Keratinocyte (primary cell): ENCODE results near the gene ARRDC3. TPM values are rescaled to one million over a fixed set of nuclear protein-coding genes. Genes with fewer than 3 reads are reported as not detected.
"Not testable (repeated sequence)": the region's sequence is repeated elsewhere in the genome, so short reads cannot be mapped to it uniquely, and the experiment has no call there.

Experiments
- DNase-seq: peaks from one replicate; pipeline ENCODE4 v3.0.0-alpha.2; 2011; ENCODE audit warnings: low read depth, missing footprints, low spot score
- FAIRE-seq: peaks from 2 replicates; lab custom pipeline; 2011; peaks lifted over from hg19 to GRCh38; lab: Jason Lieb, UNC
- H2AFZ ChIP-seq: 2 replicates; pipeline ENCODE4 v1.6.0; 2012; ENCODE audit warnings: low read length, control low read depth, inconsistent platforms; ENCODE audit not compliant: control insufficient read depth
- H3K27ac ChIP-seq: 2 replicates; pipeline ENCODE4 v1.5.1; 2011; ENCODE audit warnings: low read length; ENCODE audit not compliant: control insufficient read depth, insufficient read depth
- H3K27me3 ChIP-seq: 3 replicates; pipeline ENCODE4 v1.6.0; 2011; ENCODE audit warnings: low read length; ENCODE audit not compliant: control insufficient read depth, insufficient read depth; ENCODE audit errors: extremely low read depth
- H3K36me3 ChIP-seq, 2 experiments: 2 replicates in 1 of 2; 3 replicates in 1 of 2; pipeline ENCODE4 v1.5.1; 2011; ENCODE audit warnings: low read length in 2 of 2, mild to moderate bottlenecking in 1 of 2; ENCODE audit not compliant: control insufficient read depth in 2 of 2, insufficient read depth in 2 of 2; ENCODE audit errors: extremely low read depth in 1 of 2
- H3K4me1 ChIP-seq: 3 replicates; pipeline ENCODE4 v1.5.1; 2011; ENCODE audit warnings: low read length; ENCODE audit not compliant: control insufficient read depth, insufficient read depth; ENCODE audit errors: extremely low read depth
- H3K4me2 ChIP-seq: 3 replicates; pipeline ENCODE4 v1.6.0; 2011; ENCODE audit warnings: low read depth, low read length; ENCODE audit not compliant: control insufficient read depth, insufficient read depth; ENCODE audit errors: extremely low read depth
- H3K4me3 ChIP-seq, 3 experiments: fragments of 200-600 bp in 1 of 3; sonication (generic) in 1 of 3; 2 replicates in 2 of 3; 3 replicates in 1 of 3; pipeline ENCODE4 v1.5.1; 2011 to 2016; ENCODE audit warnings: low read length in 3 of 3, mild to moderate bottlenecking in 3 of 3, control low read depth in 2 of 3, inconsistent platforms in 1 of 3, low read depth in 1 of 3, mixed read lengths in 1 of 3, mixed run types in 1 of 3, moderate library complexity in 1 of 3; ENCODE audit not compliant: control insufficient read depth in 2 of 3, insufficient read depth in 2 of 3; ENCODE audit errors: extremely low read depth in 1 of 3
- H3K79me2 ChIP-seq: 2 replicates; pipeline ENCODE4 v1.6.0; 2012; ENCODE audit warnings: low read length; ENCODE audit not compliant: control insufficient read depth, insufficient read depth
- H3K9ac ChIP-seq: 3 replicates; pipeline ENCODE4 v1.6.0; 2011; ENCODE audit warnings: low read length; ENCODE audit not compliant: control insufficient read depth, insufficient read depth; ENCODE audit errors: extremely low read depth
- H3K9me1 ChIP-seq: 3 replicates; pipeline ENCODE4 v1.6.0; 2011; ENCODE audit warnings: low read length; ENCODE audit not compliant: control insufficient read depth, insufficient read depth; ENCODE audit errors: extremely low read depth
- H3K9me3 ChIP-seq: 2 replicates; pipeline ENCODE4 v1.5.1; 2012; ENCODE audit warnings: low read depth, low read length; ENCODE audit not compliant: control insufficient read depth
- H4K20me1 ChIP-seq: 3 replicates; pipeline ENCODE4 v1.6.0; 2011; ENCODE audit warnings: low read length; ENCODE audit not compliant: control insufficient read depth, insufficient read depth; ENCODE audit errors: extremely low read depth
- EZH2 ChIP-seq: IDR thresholded peaks from one replicate; pipeline ENCODE4 v1.6.1; 2012; ENCODE audit warnings: inconsistent platforms, mild to moderate bottlenecking, low read length, moderate library complexity
- dilution Hi-C: fragments of 300-500 bp; cut with MboI; formaldehyde crosslinking; loops from one replicate; pipeline ENCODE4 v1.7.0; 2020; ENCODE audit warnings: low sequenced_read_pairs; ENCODE audit not compliant: extremely low pct_ligation_motif_present
- polyA plus RNA-seq, 5 experiments: library from polyadenylated mRNA; depleted of rRNA in 3 of 5; stranded (reverse) in 3 of 5; stranded (forward) in 1 of 5; unstranded in 1 of 5; fragments of >200 nt; gene quantifications; 1 replicate in 1 of 5; 2 replicates in 3 of 5; 3 replicates in 1 of 5; pipeline versions ENCODE4 v1.2.1 to v1.2.3, GENCODE V29; 2011 to 2012; ENCODE audit warnings: missing spikeins in 2 of 5, low read depth in 1 of 5, low replicate concordance in 1 of 5
- TF ChIP-seq, protein P1 (sequence below), 3 experiments: IDR thresholded peaks in 1 of 3; conservative IDR thresholded peaks in 1 of 3; optimal IDR thresholded peaks in 1 of 3; 2 replicates in 2 of 3; 3 replicates in 1 of 3; pipeline versions ENCODE3 to v1.5.1; 2011; ENCODE audit warnings: low read length in 3 of 3, mild to moderate bottlenecking in 3 of 3, moderate library complexity in 2 of 3, control low read depth in 1 of 3, inconsistent platforms in 1 of 3; ENCODE audit not compliant: insufficient read depth in 2 of 3; ENCODE audit errors: extremely low read depth in 1 of 3

The ARRDC3 gene
- polyA plus RNA-seq, 1 donor (not counting 4 experiments of a cell fraction or from before 2014, with no cell fraction given), result 8.9 TPM

DNA sequence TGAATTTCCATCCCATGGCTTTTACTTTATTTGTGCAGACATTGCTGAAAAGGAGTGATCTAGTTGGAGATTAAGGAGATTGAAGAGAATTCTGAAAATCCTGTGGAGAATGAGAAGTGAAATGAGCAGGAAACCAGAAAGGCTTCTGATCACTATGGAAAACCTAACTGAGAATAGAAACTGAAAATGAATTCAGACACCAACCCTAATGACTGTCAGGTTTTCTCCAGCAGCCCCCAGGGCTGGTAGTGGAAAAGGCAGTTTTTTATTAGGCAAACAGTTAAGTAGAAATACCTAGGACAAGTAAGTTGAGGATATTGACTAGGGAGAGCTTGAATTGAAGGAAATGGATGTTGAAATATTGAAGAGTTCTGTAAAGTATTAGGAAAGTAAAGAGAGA is 14.7 kb upstream of the ARRDC3 start:
- no peak for DNase-seq
- no peaks in the 10 kb centered on the region for H3K79me2 ChIP-seq
- H3K9me3 ChIP-seq, result no peaks in the 10 kb centered on the region
- FAIRE-seq, result no peak
- no peak overlapping the region for H3K9ac ChIP-seq
- H2AFZ ChIP-seq, result no peak overlapping the region
- H3K36me3 ChIP-seq, result no peaks in the 10 kb centered on the region
- H4K20me1 ChIP-seq, result no peaks in the 10 kb centered on the region
- H3K27me3 ChIP-seq, result no peaks in the 10 kb centered on the region
- TF ChIP-seq, protein P1, sequence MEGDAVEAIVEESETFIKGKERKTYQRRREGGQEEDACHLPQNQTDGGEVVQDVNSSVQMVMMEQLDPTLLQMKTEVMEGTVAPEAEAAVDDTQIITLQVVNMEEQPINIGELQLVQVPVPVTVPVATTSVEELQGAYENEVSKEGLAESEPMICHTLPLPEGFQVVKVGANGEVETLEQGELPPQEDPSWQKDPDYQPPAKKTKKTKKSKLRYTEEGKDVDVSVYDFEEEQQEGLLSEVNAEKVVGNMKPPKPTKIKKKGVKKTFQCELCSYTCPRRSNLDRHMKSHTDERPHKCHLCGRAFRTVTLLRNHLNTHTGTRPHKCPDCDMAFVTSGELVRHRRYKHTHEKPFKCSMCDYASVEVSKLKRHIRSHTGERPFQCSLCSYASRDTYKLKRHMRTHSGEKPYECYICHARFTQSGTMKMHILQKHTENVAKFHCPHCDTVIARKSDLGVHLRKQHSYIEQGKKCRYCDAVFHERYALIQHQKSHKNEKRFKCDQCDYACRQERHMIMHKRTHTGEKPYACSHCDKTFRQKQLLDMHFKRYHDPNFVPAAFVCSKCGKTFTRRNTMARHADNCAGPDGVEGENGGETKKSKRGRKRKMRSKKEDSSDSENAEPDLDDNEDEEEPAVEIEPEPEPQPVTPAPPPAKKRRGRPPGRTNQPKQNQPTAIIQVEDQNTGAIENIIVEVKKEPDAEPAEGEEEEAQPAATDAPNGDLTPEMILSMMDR (optimal IDR thresholded peaks at IDR 0.05 in 1 of 3, IDR thresholded peaks at IDR 0.05 in 1 of 3, conservative IDR thresholded peaks at IDR 0.05 in 1 of 3; ENCODE audit: extremely low read depth in 1 of 3, insufficient read depth in 2 of 3, low read length in 3 of 3), result no peak
- TF ChIP-seq EZH2, result no peak
- H3K9me1 ChIP-seq, result no peaks in the 10 kb centered on the region
- dilution Hi-C loops, result loop anchor here (25.0 kb wide), 1 partner anchor 510 kb away; no protein-coding TSS in a partner anchor
- no peak overlapping the region for H3K4me3 ChIP-seq
- no peak overlapping the region for H3K4me2 ChIP-seq
- H3K27ac ChIP-seq, result no peak overlapping the region
- no peaks in the 10 kb centered on the region for H3K4me1 ChIP-seq

DNA sequence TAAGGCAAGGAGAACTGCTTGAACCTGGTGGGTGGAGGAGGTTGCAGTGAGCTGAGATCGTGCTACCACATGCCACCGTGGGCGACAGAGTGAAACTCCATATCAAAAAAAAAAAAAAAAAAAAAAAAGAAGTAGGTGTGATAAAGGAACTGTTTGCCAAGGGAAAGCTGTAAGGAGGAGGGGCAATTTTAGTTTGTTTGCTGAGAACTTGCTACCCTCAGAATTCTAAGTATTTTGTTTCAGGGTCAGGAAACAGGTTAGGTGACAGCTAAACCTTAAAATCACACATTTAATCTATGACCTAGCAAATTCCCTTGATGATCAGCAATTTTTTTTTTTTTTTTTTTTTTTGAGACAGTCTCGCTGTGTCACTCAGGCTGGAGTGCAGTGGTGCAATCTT is 7.2 kb upstream of the ARRDC3 start:
- Histone ChIP-seq H3K79me2 (no peaks in the 10 kb centered on the region), H3K4me2 (no peak overlapping the region), H3K36me3 (no peaks in the 10 kb centered on the region), H3K4me1 (no peaks in the 10 kb centered on the region), H4K20me1 (no peaks in the 10 kb centered on the region), H3K9ac (no peak overlapping the region), H3K4me3 (no peak overlapping the region), H3K9me1 (no peaks in the 10 kb centered on the region), H3K27me3 (no peaks in the 10 kb centered on the region), H2AFZ (no peak overlapping the region), H3K27ac (no peak overlapping the region), H3K9me3 (no peaks in the 10 kb centered on the region)
- no peak for DNase-seq
- dilution Hi-C loops, result loop anchor here (25.0 kb wide), 1 partner anchor 503 kb away; no protein-coding TSS in a partner anchor
- TF ChIP-seq, protein P1 (optimal IDR thresholded peaks at IDR 0.05 in 1 of 3, IDR thresholded peaks at IDR 0.05 in 1 of 3, conservative IDR thresholded peaks at IDR 0.05 in 1 of 3; ENCODE audit: extremely low read depth in 1 of 3, insufficient read depth in 2 of 3, low read length in 3 of 3), result no peak
- no peak for FAIRE-seq

GRCh38 chr5:91389555-91389954 is 6.4 kb upstream of the ARRDC3 start:
- H3K27me3 ChIP-seq, H3K79me2 ChIP-seq, H3K4me3 ChIP-seq, H2AFZ ChIP-seq, FAIRE-seq, H4K20me1 ChIP-seq, H3K4me2 ChIP-seq, DNase-seq, H3K9me1 ChIP-seq, H3K27ac ChIP-seq, H3K36me3 ChIP-seq, H3K9ac ChIP-seq, H3K4me1 ChIP-seq, H3K9me3 ChIP-seq: not testable (repeated sequence)
- dilution Hi-C loops, result loop anchor here (25.0 kb wide), 1 partner anchor 502 kb away; no protein-coding TSS in a partner anchor
